Thyroid gland (tissue), 4 donors: ENCODE data around the gene COBLL1. TPM values are rescaled to one million over a fixed set of nuclear protein-coding genes. Genes with fewer than 3 reads are reported as not detected.
"Not testable (repeated sequence)": the region's sequence is repeated elsewhere in the genome, so short reads cannot be mapped to it uniquely, and the experiment has no call there.

Experiments used
- DNase-seq, 2 donors: peaks; one replicate each; pipeline ENCODE4 v3.0.0-alpha.2; 2019
- H3K27ac ChIP-seq, 3 donors: fragments of 200-600 bp; sonication (generic); 1 replicate in 2 of 3; 2 replicates in 1 of 3; pipeline ENCODE4 v1.5.1; 2016 to 2019; ENCODE audit warnings: mild to moderate bottlenecking in 1 of 3, moderate library complexity in 1 of 3
- H3K27me3 ChIP-seq: fragments of 200-600 bp; sonication (generic); one replicate; pipeline ENCODE4 v1.5.1; 2019
- H3K36me3 ChIP-seq, 2 donors: fragments of 200-600 bp; sonication (generic); one replicate each; pipeline ENCODE4 v1.5.1; 2016 to 2019
- H3K4me1 ChIP-seq, 2 donors: fragments of 200-600 bp; sonication (generic); one replicate each; pipeline ENCODE4 v1.5.1; 2017 to 2019
- H3K4me3 ChIP-seq, 3 donors: fragments of 200-600 bp; sonication (generic); replicated peaks in 1 of 3; 1 replicate in 2 of 3; 2 replicates in 1 of 3; pipeline ENCODE4 v1.5.1; 2016; ENCODE audit warnings: mild to moderate bottlenecking in 1 of 3
- H3K9me3 ChIP-seq: fragments of 200-600 bp; sonication (generic); one replicate; pipeline ENCODE4 v1.5.1; 2017
- POLR2A ChIP-seq, 2 donors: fragments of 450-650 bp; IDR thresholded peaks; one replicate each; pipeline ENCODE4 v1.6.1; 2017; ENCODE audit warnings: antibody characterized with exemption in 2 of 2, mild to moderate bottlenecking in 2 of 2, moderate library complexity in 1 of 2
- WGBS, 2 donors: methylation state at CpG; one replicate each; pipeline ENCODE4 v1.1.5; 2017; 5-methylcytosine and 5-hydroxymethylcytosine counted together
- intact Hi-C: fragments of 100-400 bp; cut with DNase I; formaldehyde crosslinking; loops from one replicate; pipeline ENCODE4 v1.15.1; 2023
- total RNA-seq, 4 donors: library from RNA; depleted of rRNA; stranded (reverse); fragments of >200 nt; gene quantifications; one replicate each; pipeline ENCODE4 v1.2.3, GENCODE V29; 2016
- TF ChIP-seq, protein P1 (sequence below), 6 experiments: fragments of 200-600 bp in 3 of 6; fragments of 450-650 bp in 3 of 6; sonication (generic) in 3 of 6; IDR thresholded peaks; one replicate each; pipeline ENCODE4 v1.5.1; 2016 to 2019; ENCODE audit warnings: antibody characterized with exemption in 6 of 6, mild to moderate bottlenecking in 2 of 6, inconsistent platforms in 1 of 6, moderate library complexity in 1 of 6

Gene COBLL1
- total RNA-seq, 4 donors from 2014 or later, result 41.8 to 90.8 (median 76.9) TPM

DNA sequence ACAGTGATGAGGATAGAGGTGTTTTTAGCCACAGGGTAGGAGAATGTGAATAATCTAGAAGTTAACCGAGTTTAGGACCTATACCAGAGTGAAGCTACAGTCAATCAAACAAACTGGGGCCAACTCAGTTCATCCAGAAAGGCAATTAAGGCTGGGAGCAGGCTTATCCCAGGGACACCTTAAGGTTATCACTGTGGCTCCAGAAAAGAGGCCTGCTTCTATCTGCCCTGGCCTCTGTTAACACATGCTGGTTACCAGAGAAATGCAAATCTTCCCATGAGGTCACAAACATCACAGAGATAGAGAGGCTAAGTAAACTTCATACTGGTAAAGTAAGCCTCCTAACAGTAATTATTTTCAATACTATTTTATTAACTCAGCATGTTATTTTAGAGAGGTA, 127.2 kb downstream of the COBLL1 start:
- intact Hi-C loops, result no loop called here
- Histone ChIP-seq H3K27me3 (no peaks in the 10 kb centered on the region), H3K27ac (no peak overlapping the region), H3K9me3 (no peaks in the 10 kb centered on the region), H3K36me3 (no peaks in the 10 kb centered on the region), H3K4me1 (no peaks in the 10 kb centered on the region), H3K4me3 (no peak overlapping the region)
- no peak for DNase-seq
- TF ChIP-seq POLR2A (IDR thresholded peaks at IDR 0.05), result no peak
- TF ChIP-seq, protein P1, sequence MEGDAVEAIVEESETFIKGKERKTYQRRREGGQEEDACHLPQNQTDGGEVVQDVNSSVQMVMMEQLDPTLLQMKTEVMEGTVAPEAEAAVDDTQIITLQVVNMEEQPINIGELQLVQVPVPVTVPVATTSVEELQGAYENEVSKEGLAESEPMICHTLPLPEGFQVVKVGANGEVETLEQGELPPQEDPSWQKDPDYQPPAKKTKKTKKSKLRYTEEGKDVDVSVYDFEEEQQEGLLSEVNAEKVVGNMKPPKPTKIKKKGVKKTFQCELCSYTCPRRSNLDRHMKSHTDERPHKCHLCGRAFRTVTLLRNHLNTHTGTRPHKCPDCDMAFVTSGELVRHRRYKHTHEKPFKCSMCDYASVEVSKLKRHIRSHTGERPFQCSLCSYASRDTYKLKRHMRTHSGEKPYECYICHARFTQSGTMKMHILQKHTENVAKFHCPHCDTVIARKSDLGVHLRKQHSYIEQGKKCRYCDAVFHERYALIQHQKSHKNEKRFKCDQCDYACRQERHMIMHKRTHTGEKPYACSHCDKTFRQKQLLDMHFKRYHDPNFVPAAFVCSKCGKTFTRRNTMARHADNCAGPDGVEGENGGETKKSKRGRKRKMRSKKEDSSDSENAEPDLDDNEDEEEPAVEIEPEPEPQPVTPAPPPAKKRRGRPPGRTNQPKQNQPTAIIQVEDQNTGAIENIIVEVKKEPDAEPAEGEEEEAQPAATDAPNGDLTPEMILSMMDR (IDR thresholded peaks at IDR 0.05), result no peak
- 86 to 90% methylated on average over 1 of the region's 1 CpG for WGBS, 2 donors

DNA sequence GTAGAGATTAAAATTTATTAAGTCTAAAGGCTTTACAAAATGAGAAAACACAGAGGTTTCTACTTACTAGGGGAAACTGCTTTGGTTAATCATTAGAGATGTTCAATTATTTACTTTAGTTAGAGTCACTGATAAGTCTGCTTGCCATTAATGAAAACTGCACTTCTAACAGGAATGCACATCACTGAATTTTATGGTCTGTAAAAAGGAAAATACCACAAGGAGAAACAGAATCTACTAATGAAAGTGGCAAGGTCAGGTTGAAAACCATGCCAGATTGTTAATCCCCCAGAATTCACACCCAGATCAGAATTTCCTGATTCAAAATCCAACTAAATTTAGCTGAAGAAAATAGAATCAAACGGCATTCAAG, 129.9 kb downstream of the COBLL1 start:
- Histone ChIP-seq H3K27ac (no peak overlapping the region), H3K36me3 (no peaks in the 10 kb centered on the region), H3K4me3 (no peak overlapping the region), H3K4me1 (no peaks in the 10 kb centered on the region), H3K27me3 (no peaks in the 10 kb centered on the region), H3K9me3 (no peaks in the 10 kb centered on the region)
- TF ChIP-seq POLR2A (IDR thresholded peaks at IDR 0.05), result no peak
- TF ChIP-seq, protein P1 (IDR thresholded peaks at IDR 0.05), result no peak
- intact Hi-C loops, result no loop called here
- WGBS, 2 donors, result 77 to 79% methylated on average over 1 of the region's 1 CpG
- DNase-seq, result no peak

DNA sequence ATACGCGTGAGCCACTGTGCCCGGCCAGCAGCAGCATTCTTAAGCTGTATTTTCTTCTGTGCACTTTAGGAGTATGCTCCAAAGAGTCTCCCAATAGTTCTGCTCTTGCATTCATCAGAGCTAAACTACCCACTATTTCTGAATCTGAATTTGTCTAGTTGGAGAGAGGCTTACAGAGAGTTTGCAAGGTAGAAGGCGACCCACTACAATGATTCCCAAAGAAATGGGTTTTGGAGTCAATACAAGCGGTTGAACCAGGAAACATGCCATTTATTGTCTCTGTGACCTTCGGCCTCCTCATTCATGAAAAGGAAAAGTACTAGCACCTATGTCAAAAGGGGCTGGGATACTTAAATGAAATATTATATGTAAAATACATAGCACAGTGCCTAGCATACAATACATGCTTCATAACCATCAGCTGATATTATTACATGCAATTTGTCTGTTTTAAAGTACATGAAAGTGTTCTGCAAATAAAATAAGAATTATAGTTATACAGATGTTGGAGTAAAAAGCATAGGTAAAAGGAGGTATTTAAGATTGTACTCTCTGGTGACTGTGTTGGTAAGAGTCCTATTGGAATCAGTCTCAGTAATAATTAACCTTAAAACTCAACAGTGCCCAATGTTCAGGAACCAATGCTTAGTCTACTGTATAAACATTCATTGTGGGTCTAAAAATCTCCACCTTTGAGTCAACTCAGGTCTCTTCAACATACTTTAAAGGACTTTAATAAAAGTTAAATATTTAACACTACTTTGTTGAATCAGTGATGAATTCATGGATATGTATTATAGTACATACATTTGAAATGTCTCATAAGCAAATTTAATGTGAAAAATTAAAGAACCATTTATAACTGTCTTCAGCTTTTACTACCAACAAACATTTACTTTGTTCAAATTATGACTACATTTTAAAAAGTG, 130.5 kb downstream of the COBLL1 start:
- no peaks in the 10 kb centered on the region for H3K27me3 ChIP-seq
- H3K36me3 ChIP-seq, result no peaks in the 10 kb centered on the region
- no peaks in the 10 kb centered on the region for H3K9me3 ChIP-seq
- intact Hi-C loops, result no loop called here
- H3K27ac ChIP-seq, result no peak overlapping the region
- 93 to 95% methylated on average over 6 of the region's 6 CpGs for WGBS, 2 donors
- TF ChIP-seq, protein P1 (IDR thresholded peaks at IDR 0.05), result no peak
- TF ChIP-seq POLR2A (IDR thresholded peaks at IDR 0.05), result no peak
- no peak for DNase-seq
- no peak overlapping the region for H3K4me3 ChIP-seq
- no peaks in the 10 kb centered on the region for H3K4me1 ChIP-seq

DNA sequence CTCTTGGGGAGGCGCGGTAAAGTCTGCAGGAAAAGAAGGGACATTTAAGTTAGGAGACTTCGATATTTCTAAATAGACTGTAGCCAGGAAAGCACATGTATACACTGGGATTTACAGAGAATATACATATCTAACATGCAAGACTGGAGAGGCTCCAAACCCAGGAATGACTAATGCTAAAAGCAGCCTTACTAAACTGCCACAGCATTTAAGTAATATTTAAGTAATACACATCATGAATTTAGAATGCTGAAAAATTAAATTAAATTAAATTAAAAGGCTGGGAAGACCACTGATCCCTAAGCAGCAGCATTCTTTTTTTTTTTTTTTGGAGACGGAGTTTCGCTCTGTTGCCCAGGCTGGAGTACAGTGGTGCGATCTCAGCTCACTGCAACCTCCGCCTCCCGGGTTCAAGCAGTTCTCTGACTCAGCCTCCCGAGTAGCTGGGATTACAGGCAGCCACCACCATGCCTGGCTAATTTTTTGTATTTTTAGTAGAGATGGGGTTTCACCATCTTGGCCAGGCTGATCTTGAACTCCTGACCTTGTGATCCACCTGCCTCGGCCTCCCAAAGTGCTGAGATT, 131.3 kb downstream of the COBLL1 start:
- 93 to 95% methylated on average over 10 of the region's 10 CpGs for WGBS, 2 donors
- H3K27me3 ChIP-seq, H3K27ac ChIP-seq, H3K4me1 ChIP-seq, H3K36me3 ChIP-seq, DNase-seq, intact Hi-C loops, H3K9me3 ChIP-seq, H3K4me3 ChIP-seq: not testable (repeated sequence)

DNA sequence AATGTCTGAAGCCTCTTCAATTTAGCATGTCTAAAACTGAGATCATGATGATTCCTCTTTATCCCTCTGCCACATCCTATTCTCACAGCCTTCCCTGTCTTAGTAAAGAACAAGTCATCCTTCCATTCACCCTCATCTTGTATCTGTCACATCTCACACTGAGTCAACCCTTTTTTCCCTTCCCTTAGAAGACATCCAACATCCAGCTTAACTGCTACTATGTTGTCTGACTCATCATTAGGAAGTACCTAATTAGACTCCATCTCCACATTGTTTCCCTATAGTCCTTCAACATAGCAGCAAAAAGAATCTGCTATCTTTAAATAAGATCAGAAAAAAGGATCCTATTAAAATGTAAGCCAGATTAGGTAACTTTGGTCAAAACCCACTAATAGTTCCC, 135.1 kb downstream of the COBLL1 start:
- Histone ChIP-seq H3K36me3 (no peaks in the 10 kb centered on the region), H3K9me3 (no peaks in the 10 kb centered on the region), H3K27ac (no peak overlapping the region), H3K4me3 (no peak overlapping the region), H3K4me1 (no peaks in the 10 kb centered on the region), H3K27me3 (no peaks in the 10 kb centered on the region)
- TF ChIP-seq POLR2A (IDR thresholded peaks at IDR 0.05), result no peak
- TF ChIP-seq, protein P1 (IDR thresholded peaks at IDR 0.05), result no peak
- DNase-seq, result no peak
- intact Hi-C loops, result no loop called here
